NT2/D1 (cell line): ENCODE results near the gene ANKRD36B.
A peak's percentile ranks its signal among the peaks of the same experiment; 100 is the strongest.
"Not testable (repeated sequence)": the region's sequence is repeated elsewhere in the genome, so short reads cannot be mapped to it uniquely, and the experiment has no call there.

Experiments
- DNase-seq: peaks from one replicate; pipeline ENCODE4 v3.0.0-alpha.2; 2011; ENCODE audit warnings: low read depth, low spot score
- H3K27me3 ChIP-seq: 2 replicates; pipeline ENCODE4 v1.6.0; 2011; ENCODE audit warnings: mild to moderate bottlenecking; ENCODE audit not compliant: insufficient read length, insufficient read depth
- H3K36me3 ChIP-seq: 2 replicates; pipeline ENCODE4 v1.6.1; 2011; ENCODE audit warnings: mild to moderate bottlenecking, low read length, mixed read lengths; ENCODE audit not compliant: insufficient read depth, insufficient read length
- H3K4me1 ChIP-seq: 2 replicates; pipeline ENCODE4 v1.5.1; 2011; ENCODE audit not compliant: insufficient read depth, insufficient read length
- H3K4me3 ChIP-seq: 2 replicates; pipeline ENCODE4 v1.5.1; 2011; ENCODE audit warnings: low read depth; ENCODE audit not compliant: insufficient read length
- H3K9ac ChIP-seq: 2 replicates; pipeline ENCODE4 v1.6.0; 2011; ENCODE audit warnings: low read depth; ENCODE audit not compliant: insufficient read length
- H3K9me3 ChIP-seq: 2 replicates; pipeline ENCODE4 v1.5.1; 2011; ENCODE audit warnings: mild to moderate bottlenecking, low read length; ENCODE audit not compliant: insufficient read depth

Gene ANKRD36B

DNA sequence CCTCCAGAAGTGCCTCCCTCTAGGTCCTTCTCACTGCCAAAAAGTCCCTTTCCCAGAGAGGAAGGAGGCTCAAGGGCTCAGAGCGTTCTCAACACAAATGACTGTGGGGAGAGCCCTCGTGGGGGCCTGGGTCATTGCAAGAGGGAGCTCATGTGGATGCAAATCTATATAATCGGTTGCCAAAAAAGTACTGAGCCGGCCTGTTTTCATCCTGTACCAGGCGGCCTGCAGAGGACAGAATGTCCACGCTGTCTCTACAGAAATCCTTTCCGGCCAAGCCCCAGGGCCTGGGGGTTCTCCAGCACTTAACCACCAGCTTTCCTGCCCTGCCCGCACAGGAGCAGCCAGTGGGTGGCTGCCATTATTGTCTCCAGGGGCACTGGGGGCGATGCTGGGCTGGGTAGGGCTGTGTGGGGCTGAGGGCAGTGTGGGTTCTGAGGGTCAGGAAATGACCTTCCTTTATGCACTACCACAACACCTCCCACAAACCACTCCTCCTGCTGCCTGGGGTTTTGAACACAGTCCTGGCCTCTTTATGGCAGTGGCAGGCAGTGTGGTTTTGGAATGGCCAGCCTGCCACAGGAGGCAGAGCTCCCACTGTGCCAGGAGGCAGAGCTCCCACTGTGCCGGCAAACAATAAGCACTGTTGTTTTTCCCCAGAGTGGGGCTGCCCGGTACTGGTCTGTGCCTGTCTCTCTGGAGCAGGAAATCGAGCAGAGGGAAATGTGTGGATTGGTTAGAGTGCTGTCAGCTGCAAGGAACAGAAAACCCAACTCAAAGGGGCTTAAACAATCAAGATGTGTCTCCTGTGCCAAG is 16.1 kb upstream of the ANKRD36B start:
- H3K4me1 ChIP-seq, DNase-seq, H3K27me3 ChIP-seq, H3K9ac ChIP-seq, H3K9me3 ChIP-seq, H3K4me3 ChIP-seq, H3K36me3 ChIP-seq: not testable (repeated sequence)

DNA sequence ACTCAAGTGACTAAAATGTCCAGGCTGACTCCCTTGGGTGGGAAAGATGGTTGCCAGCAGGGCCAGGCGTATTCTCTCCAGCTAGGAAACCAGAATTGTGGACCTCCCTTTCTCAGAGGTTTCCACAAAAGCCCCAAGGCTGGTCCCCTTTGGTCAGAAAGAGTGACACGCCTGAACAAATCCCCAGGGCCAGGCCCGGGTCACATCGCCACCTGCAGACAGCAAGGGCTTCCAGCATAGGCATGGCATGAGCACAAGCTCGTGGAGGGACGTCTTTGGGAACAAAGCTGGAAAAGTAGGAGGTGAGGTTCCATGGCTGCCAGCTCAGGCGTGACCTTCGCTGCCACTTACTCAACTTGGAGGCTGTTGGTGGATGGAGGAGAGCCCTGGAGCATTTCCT is 15.4 kb upstream of the ANKRD36B start:
- H3K4me3 ChIP-seq, H3K27me3 ChIP-seq: not testable (repeated sequence)

DNA sequence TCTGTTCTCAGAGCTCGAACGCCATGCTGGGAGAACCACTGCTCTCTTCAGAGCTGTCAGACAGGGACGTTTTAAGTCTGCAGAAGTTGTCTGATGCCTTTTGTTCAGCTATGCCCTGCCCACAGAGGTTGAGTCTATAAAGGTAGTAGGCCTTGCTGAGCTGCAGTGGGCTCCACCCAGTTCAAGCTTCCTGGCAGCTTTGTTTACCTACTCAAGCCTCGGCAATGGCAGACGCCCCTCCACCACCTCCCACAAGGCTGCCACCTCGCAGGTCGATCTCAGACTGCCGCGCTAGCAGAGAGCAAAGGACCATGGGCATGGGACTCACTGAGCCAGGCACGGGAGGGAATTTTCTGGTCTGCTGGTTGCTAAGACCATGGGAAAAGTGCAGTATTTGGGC is 11.9 kb upstream of the ANKRD36B start:
- not testable (repeated sequence) for H3K9me3 ChIP-seq, DNase-seq, H3K9ac ChIP-seq, H3K27me3 ChIP-seq, H3K4me1 ChIP-seq, H3K36me3 ChIP-seq, H3K4me3 ChIP-seq

More for the DNA sequence above, 15.4 kb upstream of the ANKRD36B start:
- not testable (repeated sequence) for H3K9me3 ChIP-seq, H3K9ac ChIP-seq, H3K36me3 ChIP-seq, DNase-seq, H3K4me1 ChIP-seq

DNA sequence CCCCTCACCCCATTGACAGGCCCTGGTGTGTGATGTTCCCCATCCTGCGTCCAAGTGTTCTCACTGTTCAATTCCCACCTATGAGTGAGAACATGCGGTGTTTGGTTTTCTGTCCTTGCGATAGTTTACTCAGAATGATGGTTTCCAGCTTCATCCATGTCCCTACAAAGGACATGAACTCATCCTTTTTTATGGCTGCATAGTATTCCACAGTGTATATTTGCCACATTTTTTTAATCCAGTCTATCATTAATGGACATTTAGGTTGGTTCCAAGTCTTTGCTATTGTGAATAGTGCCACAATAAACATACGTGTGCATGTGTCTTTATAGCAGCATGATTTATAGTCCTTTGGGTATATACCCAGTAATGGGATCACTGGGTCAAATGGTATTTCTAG is 6.5 kb upstream of the ANKRD36B start:
- H3K4me3 ChIP-seq, H3K4me1 ChIP-seq, H3K36me3 ChIP-seq, DNase-seq, H3K9ac ChIP-seq, H3K27me3 ChIP-seq, H3K9me3 ChIP-seq: not testable (repeated sequence)

DNA sequence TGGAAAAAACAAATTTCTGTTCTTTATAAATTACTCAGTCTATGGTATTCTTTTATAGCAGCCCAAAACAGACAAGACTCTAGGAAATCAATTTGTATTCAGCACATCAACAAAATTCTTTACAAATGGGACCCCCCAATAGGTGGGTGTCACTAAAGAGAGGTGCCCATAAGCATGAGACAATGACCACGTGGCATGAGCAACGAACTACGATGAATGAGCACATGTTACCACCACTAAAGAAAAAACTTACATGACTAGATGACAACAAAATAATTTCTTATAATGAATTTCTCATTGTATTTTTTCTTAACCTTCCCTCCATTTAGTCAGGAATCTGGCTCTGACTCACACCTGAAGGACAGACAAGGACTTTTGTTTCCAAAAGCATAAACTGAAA is 3.8 kb upstream of the ANKRD36B start:
- DNase-seq, H3K36me3 ChIP-seq, H3K9me3 ChIP-seq, H3K9ac ChIP-seq, H3K4me1 ChIP-seq, H3K27me3 ChIP-seq, H3K4me3 ChIP-seq: not testable (repeated sequence)

DNA sequence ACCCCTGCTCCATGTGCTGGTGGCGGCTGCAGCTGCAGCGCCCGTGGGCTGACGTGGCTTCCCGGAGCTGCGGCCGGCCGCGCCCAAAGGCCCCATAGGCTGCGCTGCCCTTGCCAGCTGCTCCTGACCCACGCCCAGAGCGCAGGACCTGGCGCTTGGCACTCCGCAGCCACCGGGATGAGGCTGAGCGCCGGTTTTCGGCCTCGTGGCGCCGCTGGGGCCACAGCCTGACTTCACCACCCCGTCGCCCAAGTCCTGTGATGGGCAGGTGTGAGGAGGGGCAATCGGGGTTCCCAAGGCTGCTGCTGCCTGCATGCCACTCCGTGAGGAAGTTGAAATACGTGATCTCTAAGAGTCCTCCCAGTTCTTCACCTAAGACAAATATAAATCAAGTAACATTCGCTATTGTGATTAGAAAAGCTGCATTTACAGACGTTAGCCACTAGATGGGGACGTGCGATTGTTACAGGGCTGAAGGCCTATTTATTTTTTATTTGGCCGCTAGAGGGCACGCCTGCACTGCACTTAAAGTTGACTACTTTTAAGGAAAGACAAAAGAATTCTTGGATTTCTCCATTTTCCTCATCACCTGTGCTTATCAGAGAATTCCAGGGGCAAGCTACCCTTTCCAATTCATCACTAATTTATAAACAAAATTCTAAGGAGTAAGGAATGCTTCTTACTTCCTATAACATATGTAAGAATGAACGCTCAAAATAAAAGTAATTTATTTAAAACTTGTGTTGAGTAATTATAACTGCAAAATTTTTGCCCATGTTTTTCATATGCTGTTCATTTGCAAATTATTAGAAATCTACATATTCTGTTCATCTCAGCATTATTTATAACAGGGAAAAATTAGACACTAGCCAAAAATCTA is 1.1 kb upstream of the ANKRD36B start:
- not testable (repeated sequence) for H3K36me3 ChIP-seq, H3K4me1 ChIP-seq, H3K9me3 ChIP-seq, H3K27me3 ChIP-seq
- peak; percentile 81 for DNase-seq
- Histone ChIP-seq H3K4me3 (peak overlapping the region; percentile 64), H3K9ac (peak overlapping the region; percentile 85)

DNA sequence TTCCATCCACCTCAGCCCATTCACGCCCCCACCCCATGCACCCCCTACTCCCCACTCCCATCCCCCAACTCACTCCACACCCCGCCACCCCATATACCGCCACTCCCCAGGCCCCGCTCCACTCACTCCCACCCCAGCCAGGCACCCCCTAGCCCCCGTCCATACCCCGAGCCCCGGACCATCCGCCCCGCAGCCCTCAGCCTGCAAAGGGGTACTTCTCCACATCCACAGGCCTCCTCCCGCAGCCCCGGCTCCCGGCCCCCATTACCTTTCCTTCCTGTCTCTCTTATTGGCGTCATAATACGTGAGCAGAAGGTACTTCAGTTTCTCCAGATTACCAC is 450 bp downstream of the ANKRD36B start:
- Histone ChIP-seq H3K4me3 (peak overlapping the region; percentile 37), H3K9ac (peak overlapping the region; percentile 67)
- H3K27me3 ChIP-seq, H3K9me3 ChIP-seq, H3K36me3 ChIP-seq, H3K4me1 ChIP-seq, DNase-seq: not testable (repeated sequence)

DNA sequence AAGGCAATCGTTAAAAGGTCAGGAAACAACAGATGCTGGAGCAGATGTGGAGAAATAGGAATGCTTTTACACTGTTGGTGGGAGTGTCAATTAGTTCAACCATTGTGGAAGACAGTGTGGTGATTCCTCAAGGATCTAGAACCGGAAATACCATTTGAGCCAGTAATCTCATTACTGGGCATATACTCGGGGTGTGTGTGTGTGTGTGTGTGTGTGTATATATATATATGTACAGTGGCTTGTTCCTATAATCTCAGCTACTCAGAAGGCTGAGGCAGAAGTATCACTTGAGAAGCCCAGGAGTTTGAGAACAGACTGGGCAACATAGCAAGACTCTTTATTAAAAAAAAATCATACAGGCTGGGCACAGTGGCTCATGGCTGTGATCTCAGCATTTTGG is 24.0 kb downstream of the ANKRD36B start:
- H3K27me3 ChIP-seq, H3K4me1 ChIP-seq, DNase-seq, H3K36me3 ChIP-seq, H3K4me3 ChIP-seq, H3K9me3 ChIP-seq, H3K9ac ChIP-seq: not testable (repeated sequence)

DNA sequence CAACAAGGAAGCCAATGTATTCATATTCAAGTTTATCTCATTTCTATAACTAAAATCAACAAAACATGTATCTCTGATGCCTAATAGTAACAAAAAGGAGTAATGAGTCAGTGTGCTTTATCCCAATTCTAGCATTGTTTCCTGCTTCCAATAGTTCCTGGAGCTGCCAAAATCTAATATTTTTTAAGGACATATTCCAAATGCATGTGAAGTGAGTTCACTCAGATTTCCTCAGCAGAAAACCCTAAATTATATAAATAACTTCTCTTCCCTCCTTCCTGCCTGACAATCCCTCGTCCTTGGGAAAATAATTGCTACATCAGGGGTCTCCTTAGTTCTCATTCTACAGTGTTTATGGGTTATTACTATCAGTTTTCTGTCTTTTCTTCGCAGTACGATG is 37.3 kb downstream of the ANKRD36B start:
- not testable (repeated sequence) for H3K4me3 ChIP-seq, H3K27me3 ChIP-seq, H3K9ac ChIP-seq, H3K9me3 ChIP-seq, DNase-seq, H3K4me1 ChIP-seq
- peaks cover 17% of the 10 kb centered on the region for H3K36me3 ChIP-seq

DNA sequence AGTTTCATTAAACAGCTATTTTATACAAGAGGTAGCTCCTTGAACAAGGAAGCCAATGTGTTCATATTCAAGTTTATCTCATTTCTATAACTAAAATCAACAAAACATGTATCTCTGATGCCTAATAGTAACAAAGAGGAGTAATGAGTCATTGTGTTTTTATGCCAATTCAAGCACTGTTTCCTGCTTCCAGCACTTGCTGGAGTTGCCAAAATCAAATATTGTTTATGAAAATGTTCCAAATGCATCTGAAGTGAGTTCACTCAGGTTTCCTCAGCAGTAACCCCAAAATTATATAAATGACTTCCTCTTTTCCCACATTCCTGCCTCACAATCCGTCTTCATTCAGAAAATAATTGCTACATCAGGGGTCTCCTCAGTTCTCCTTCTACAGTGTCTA is 39.2 kb downstream of the ANKRD36B start:
- not testable (repeated sequence) for DNase-seq, H3K4me3 ChIP-seq, H3K27me3 ChIP-seq, H3K4me1 ChIP-seq, H3K9me3 ChIP-seq, H3K9ac ChIP-seq
- H3K36me3 ChIP-seq = peaks cover 18% of the 10 kb centered on the region

DNA sequence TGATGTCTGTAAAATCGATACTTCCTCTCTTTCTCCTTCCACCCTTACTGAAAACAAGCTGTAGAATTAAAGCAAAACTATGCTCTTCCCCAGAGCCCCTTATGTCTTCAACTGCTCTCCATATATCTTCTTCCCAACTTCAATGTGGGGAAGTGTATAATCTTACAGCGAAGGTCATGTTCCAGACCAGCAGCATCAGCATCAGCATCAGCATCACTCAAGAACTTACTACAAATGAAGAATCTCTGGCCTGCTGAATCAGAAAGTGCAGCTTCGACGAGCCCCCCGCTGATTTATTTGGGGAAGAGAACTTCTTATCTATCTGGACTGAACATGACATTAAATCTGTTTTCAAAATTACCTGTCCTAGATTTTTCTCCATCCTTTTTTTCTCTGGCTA is 40.6 kb downstream of the ANKRD36B start:
- H3K4me1 ChIP-seq, H3K9ac ChIP-seq, DNase-seq, H3K27me3 ChIP-seq, H3K4me3 ChIP-seq, H3K9me3 ChIP-seq: not testable (repeated sequence)
- H3K36me3 ChIP-seq = peaks cover 16% of the 10 kb centered on the region

DNA sequence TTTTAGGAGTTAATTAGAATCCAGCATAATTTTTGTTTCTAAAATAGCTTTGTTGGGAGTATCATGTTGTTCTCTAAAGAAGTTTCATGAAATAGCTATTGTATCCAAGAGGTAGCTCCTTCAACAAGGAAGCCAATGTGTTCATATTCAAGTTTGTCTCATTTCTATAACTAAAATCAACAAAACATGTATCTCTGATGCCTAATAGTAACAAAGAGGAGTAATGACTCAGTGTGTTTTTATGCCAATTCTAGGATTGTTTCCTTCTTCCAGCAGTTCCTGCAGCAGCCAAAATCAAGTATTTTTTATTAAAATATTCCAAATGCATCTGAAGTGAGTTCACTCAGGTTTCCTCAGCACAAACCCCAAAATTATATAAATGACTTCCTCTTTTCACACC is 41.1 kb downstream of the ANKRD36B start:
- H3K4me1 ChIP-seq, H3K4me3 ChIP-seq, H3K9me3 ChIP-seq, H3K27me3 ChIP-seq, H3K9ac ChIP-seq, DNase-seq: not testable (repeated sequence)
- peaks cover 16% of the 10 kb centered on the region for H3K36me3 ChIP-seq
